ENCODE results near the gene CAMK2N1. TPM values are rescaled to one million over a fixed set of nuclear protein-coding genes. Genes with fewer than 3 reads are reported as not detected.
A peak's percentile ranks its signal among the peaks of the same experiment; 100 is the strongest.

The CAMK2N1 gene
- total RNA-seq, 2 donors from 2014 or later, result 133 to 182 TPM

- no peaks in the 10 kb centered on the region for H3K27me3 ChIP-seq
Observed at GRCh38 chr1:20470194-20470593, 15.8 kb downstream of the CAMK2N1 start.

GRCh38 chr1:20469406-20470076 is 16.5 kb downstream of the CAMK2N1 start:
- H3K9ac ChIP-seq (ENCODE audit: low read depth in 2 of 2, low read length in 2 of 2), result no peak overlapping the region
- no peaks in the 10 kb centered on the region for H3K27me3 ChIP-seq
- H3K27ac ChIP-seq, result no peak overlapping the region
- H3K4me1 ChIP-seq, result peaks cover 7% of the 10 kb centered on the region
- no peaks in the 10 kb centered on the region for H3K9me3 ChIP-seq
- no peaks in the 10 kb centered on the region for H3K36me3 ChIP-seq
- no peak for TF ChIP-seq CTCF (IDR thresholded peaks at IDR 0.05)
- H3K4me3 ChIP-seq, result no peak overlapping the region
- intact Hi-C loops (cut with DNase I), result no loop called here
- no peak for DNase-seq

More at GRCh38 chr1:20470194-20470593, 15.8 kb downstream of the CAMK2N1 start:
- no peaks in the 10 kb centered on the region for H3K9me3 ChIP-seq
- peaks cover 11% of the 10 kb centered on the region for H3K4me1 ChIP-seq
- H3K9ac ChIP-seq (ENCODE audit: low read depth in 2 of 2, low read length in 2 of 2), result no peak overlapping the region
- no peaks in the 10 kb centered on the region for H3K36me3 ChIP-seq
- no peak for TF ChIP-seq CTCF (IDR thresholded peaks at IDR 0.05)
- DNase-seq, result peak; percentile 48
- peak overlapping the region; percentile 55 for H3K27ac ChIP-seq
- intact Hi-C loops (cut with DNase I), result no loop called here
- no peak overlapping the region for H3K4me3 ChIP-seq

- no peaks in the 10 kb centered on the region for H3K9me3 ChIP-seq
- no peaks in the 10 kb centered on the region for H3K4me1 ChIP-seq
- no peaks in the 10 kb centered on the region for H3K36me3 ChIP-seq
- H3K4me3 ChIP-seq, result no peak overlapping the region
- TF ChIP-seq CTCF (IDR thresholded peaks at IDR 0.05), result no peak
- no peak overlapping the region for H3K9ac ChIP-seq (ENCODE audit: low read depth in 2 of 2, low read length in 2 of 2)
- no peak for DNase-seq
- H3K27ac ChIP-seq, result no peak overlapping the region
- no peaks in the 10 kb centered on the region for H3K27me3 ChIP-seq
- intact Hi-C loops (cut with DNase I), result no loop called here
Observed at GRCh38 chr1:20466273-20466672, 19.7 kb downstream of the CAMK2N1 start.

- Histone ChIP-seq H3K4me1 (no peaks in the 10 kb centered on the region), H3K27me3 (no peaks in the 10 kb centered on the region), H3K9ac (ENCODE audit: low read depth in 2 of 2, low read length in 2 of 2) (no peak overlapping the region), H3K4me3 (no peak overlapping the region), H3K9me3 (no peaks in the 10 kb centered on the region), H3K36me3 (no peaks in the 10 kb centered on the region), H3K27ac (no peak overlapping the region)
- DNase-seq, result no peak
- TF ChIP-seq CTCF (IDR thresholded peaks at IDR 0.05), result no peak
- intact Hi-C loops (cut with DNase I), result no loop called here
Observed at GRCh38 chr1:20465187-20465586, 20.8 kb downstream of the CAMK2N1 start.

- Histone ChIP-seq H3K9me3 (no peaks in the 10 kb centered on the region), H3K36me3 (no peaks in the 10 kb centered on the region), H3K27me3 (no peaks in the 10 kb centered on the region), H3K27ac (no peak overlapping the region), H3K4me1 (no peaks in the 10 kb centered on the region), H3K4me3 (no peak overlapping the region), H3K9ac (ENCODE audit: low read depth in 2 of 2, low read length in 2 of 2) (no peak overlapping the region)
- DNase-seq, result no peak
- TF ChIP-seq CTCF (IDR thresholded peaks at IDR 0.05), result no peak
- intact Hi-C loops (cut with DNase I), result no loop called here
Observed at GRCh38 chr1:20463502-20463901, 22.5 kb downstream of the CAMK2N1 start.
